BE2C (cell line): ENCODE results near the gene FOXE1.

Experiments used
- DNase-seq: peaks from one replicate; pipeline ENCODE4 v3.0.0-alpha.2; 2020
- H3K27me3 ChIP-seq: fragments of 250-450 bp; sonication (Bioruptor Pico); 2 replicates; pipeline ENCODE4 v1.5.1; 2020; ENCODE audit warnings: mild to moderate bottlenecking
- H3K36me3 ChIP-seq: fragments of 250-450 bp; sonication (Bioruptor Pico); 2 replicates; pipeline ENCODE4 v1.5.1; 2020; ENCODE audit warnings: mild to moderate bottlenecking
- H3K4me1 ChIP-seq: fragments of 250-450 bp; sonication (Bioruptor Pico); 2 replicates; pipeline ENCODE4 v1.5.1; 2020
- H3K4me3 ChIP-seq: 2 replicates; pipeline ENCODE4 v1.5.1; 2011; ENCODE audit warnings: low read depth, low read length
- H3K9me3 ChIP-seq: fragments of 250-450 bp; sonication (Bioruptor Pico); 2 replicates; pipeline ENCODE4 v1.5.1; 2020
- CTCF ChIP-seq: IDR thresholded peaks from 2 replicates; pipeline ENCODE4 v1.5.1; 2012; ENCODE audit warnings: mild to moderate bottlenecking, low read depth, low read length

Gene FOXE1

DNA sequence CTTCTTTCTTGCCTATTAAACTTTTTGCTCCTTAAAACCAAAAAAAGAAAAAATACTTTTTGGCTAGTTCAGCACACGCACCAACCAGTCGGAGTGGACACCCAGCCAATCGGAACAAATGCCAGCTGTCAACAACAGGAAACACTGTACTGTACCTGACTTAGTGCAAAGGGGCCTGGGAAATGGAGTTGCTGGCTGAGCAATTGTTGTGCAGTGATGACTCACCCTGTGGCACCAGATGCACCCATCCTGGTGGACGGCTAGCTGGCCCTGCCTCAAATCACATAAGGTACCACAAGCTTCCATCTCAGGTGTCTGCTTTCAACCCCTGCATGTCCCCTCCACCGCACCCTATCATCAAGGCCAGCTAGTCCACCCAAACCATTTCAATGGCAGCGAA lies 20.9 kb downstream of the FOXE1 start:
- no peaks in the 10 kb centered on the region for H3K4me1 ChIP-seq
- H3K27me3 ChIP-seq, result no peaks in the 10 kb centered on the region; the same call in 1 of the 2 replicates
- no peak for TF ChIP-seq CTCF
- no peaks in the 10 kb centered on the region for H3K9me3 ChIP-seq
- no peak for DNase-seq
- H3K36me3 ChIP-seq, result no peaks in the 10 kb centered on the region
- H3K4me3 ChIP-seq, result no peak overlapping the region

DNA sequence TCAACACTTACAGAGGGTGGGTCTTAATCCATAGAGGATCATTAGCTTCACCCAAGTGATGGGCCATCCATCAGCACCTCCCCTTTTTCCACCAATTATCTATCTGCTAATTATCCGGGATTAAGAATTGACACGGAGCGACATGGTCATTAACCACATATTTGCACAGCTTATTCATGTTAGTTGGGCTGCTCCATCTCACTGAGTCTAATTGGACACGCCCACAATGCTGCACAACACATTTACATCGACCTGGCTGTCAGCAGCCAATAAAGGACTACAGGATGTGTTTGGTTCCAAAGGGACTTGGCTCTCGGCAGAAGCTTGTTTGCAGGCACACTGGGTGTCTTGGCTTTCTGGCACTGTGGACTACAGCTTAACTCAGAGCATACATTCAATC lies 21.6 kb downstream of the FOXE1 start:
- Histone ChIP-seq H3K4me3 (no peak overlapping the region), H3K36me3 (no peaks in the 10 kb centered on the region), H3K27me3 (no peaks in the 10 kb centered on the region; the same call in 1 of the 2 replicates), H3K9me3 (no peaks in the 10 kb centered on the region), H3K4me1 (no peaks in the 10 kb centered on the region)
- TF ChIP-seq CTCF, result no peak
- no peak for DNase-seq

DNA sequence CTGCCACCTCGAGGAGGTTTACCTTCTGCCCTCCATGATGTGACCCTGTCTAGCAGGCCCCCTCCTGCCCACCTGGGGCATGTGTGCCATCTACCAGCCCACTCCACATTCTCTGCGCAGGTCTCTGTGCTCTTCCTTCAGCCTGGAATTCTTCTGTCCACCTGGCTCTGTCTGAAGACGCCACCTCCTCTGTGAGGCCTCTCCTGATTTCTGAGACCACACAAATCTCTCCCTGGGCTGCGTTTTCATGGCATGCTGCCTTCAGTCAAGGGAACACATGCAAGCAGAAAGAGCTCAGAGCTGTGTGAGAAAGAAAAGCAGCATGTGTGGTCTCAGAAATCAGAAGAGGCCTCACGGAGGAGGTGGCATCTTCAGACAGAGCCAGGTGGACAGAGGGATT lies 22.1 kb downstream of the FOXE1 start:
- H3K4me3 ChIP-seq, result no peak overlapping the region
- H3K36me3 ChIP-seq, result no peaks in the 10 kb centered on the region
- no peaks in the 10 kb centered on the region for H3K9me3 ChIP-seq
- H3K27me3 ChIP-seq, result no peaks in the 10 kb centered on the region; the same call in none of the 2 replicates
- TF ChIP-seq CTCF, result no peak
- no peaks in the 10 kb centered on the region for H3K4me1 ChIP-seq
- no peak for DNase-seq

DNA sequence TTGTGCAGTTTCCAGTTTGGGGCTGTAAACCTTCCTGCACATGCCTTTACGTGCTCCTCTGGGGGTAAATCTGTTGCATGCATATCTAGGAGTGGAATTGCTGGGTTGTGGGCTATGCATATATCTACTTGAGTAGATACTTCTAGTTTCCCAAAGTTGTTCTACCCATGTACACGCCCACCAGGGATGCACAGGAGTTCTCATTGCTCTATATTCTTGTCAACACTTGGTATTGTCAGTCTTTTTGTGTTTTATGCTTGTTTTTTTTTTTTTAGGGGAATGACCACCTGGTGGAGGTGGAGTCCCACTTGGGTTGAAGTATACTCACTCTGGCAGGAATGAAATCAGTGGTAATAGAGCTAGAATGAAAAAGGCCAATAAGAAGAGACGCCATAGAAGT lies 23.0 kb downstream of the FOXE1 start:
- H3K27me3 ChIP-seq, result peaks cover 5% of the 10 kb centered on the region
- no peak for DNase-seq
- H3K36me3 ChIP-seq, result no peaks in the 10 kb centered on the region
- no peak overlapping the region for H3K4me3 ChIP-seq
- H3K4me1 ChIP-seq, result no peaks in the 10 kb centered on the region
- no peak for TF ChIP-seq CTCF
- H3K9me3 ChIP-seq, result no peaks in the 10 kb centered on the region

- Histone ChIP-seq H3K4me1 (no peaks in the 10 kb centered on the region), H3K36me3 (no peaks in the 10 kb centered on the region), H3K27me3 (peaks cover 38% of the 10 kb centered on the region), H3K9me3 (no peaks in the 10 kb centered on the region), H3K4me3 (no peak overlapping the region)
- no peak for TF ChIP-seq CTCF
- no peak for DNase-seq
These were observed 27.3 kb downstream of the FOXE1 start for GRCh38 chr9:97880336-97880735.

DNA sequence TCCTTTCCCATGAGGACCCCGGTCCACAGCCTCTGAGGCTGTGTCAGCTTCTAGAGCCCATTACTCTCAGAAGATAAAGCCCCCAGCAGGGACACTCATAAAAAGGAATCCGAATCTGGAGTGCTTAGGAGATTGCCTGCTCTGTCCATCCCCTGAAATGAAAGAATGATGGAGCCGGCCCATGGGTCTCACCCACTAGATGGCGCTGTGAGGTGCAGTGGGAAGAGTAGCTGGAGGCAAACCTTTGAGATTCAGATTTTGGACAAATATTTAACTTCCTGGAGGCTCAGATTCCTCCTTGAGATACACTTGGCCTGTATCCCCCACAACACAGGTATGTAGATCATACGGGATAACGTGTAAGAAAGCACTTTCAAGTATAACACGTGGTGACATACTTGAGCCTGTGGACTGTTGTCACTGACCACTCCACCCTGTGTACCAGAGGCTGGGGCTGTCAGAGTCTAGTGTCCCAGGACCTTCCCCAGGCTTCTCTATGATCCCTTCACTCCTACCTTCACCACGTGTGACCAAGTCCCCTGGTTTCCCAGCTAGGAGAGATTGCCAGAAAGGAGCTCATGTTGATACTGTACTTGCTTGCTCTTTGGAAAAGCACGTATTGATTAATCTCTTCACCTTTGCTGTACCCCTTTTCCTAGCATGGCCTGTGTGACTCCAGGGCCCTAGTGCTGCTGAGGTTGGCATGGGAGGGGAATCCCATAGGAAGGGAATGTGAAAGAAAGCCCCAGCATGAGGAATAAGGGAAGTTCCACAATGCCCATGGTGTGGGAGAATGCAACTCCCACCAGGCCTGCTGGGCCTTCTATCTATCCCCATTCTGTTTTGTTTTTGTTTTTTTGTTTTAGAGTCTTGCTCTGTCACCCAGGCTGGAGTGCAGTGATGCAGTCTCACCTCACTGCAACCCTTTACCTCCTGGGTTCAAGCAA lies 37.2 kb downstream of the FOXE1 start:
- TF ChIP-seq CTCF, result peak; percentile 83
- H3K9me3 ChIP-seq, result no peaks in the 10 kb centered on the region
- no peak overlapping the region for H3K4me3 ChIP-seq
- H3K36me3 ChIP-seq, result no peaks in the 10 kb centered on the region
- H3K27me3 ChIP-seq, result peaks cover 25% of the 10 kb centered on the region
- no peaks in the 10 kb centered on the region for H3K4me1 ChIP-seq
- peak; percentile 51 for DNase-seq
